MM.1S (cell line): Measurements from ENCODE around the gene FAM228B.

Source experiments
- DNase-seq: peaks from one replicate; pipeline ENCODE4 v3.0.0-alpha.2; 2015
- H2AFZ ChIP-seq: fragments of 300-600 bp; sonication (generic); 2 replicates; pipeline ENCODE4 v1.6.0; 2016; ENCODE audit warnings: antibody characterized with exemption, low read length
- H3F3A ChIP-seq: fragments of 300-600 bp; sonication (generic); 2 replicates; pipeline ENCODE4 v1.6.1; 2016; ENCODE audit warnings: mild to moderate bottlenecking, antibody characterized with exemption, low read length, moderate library complexity, mixed read lengths; ENCODE audit not compliant: insufficient read depth
- H3K27ac ChIP-seq: fragments of 300-600 bp; sonication (generic); 2 replicates; pipeline ENCODE4 v1.5.1; 2016; ENCODE audit warnings: mild to moderate bottlenecking, low read length
- H3K27me3 ChIP-seq: fragments of 300-600 bp; sonication (generic); replicated peaks from 2 replicates; pipeline ENCODE4 v1.6.0; 2016; ENCODE audit warnings: low read length; ENCODE audit not compliant: insufficient read depth
- H3K36me3 ChIP-seq: fragments of 300-600 bp; sonication (generic); replicated peaks from 2 replicates; pipeline ENCODE4 v1.6.1; 2016; ENCODE audit warnings: mild to moderate bottlenecking, low read length, mixed read lengths; ENCODE audit not compliant: insufficient read depth
- H3K4me1 ChIP-seq: fragments of 300-600 bp; sonication (generic); 2 replicates; pipeline ENCODE4 v1.6.1; 2016; ENCODE audit warnings: low read length, mixed read lengths
- H3K4me2 ChIP-seq: fragments of 300-600 bp; sonication (generic); 2 replicates; pipeline ENCODE4 v1.6.0; 2016; ENCODE audit warnings: low read depth, low read length
- H3K4me3 ChIP-seq: fragments of 300-600 bp; sonication (generic); 2 replicates; pipeline ENCODE4 v1.5.1; 2016; ENCODE audit warnings: low read length, mixed read lengths
- H3K79me2 ChIP-seq: fragments of 300-600 bp; sonication (generic); 2 replicates; pipeline ENCODE4 v1.6.1; 2016; ENCODE audit warnings: mixed run types, low read length, mixed read lengths
- H3K9ac ChIP-seq: fragments of 300-600 bp; sonication (generic); 2 replicates; pipeline ENCODE4 v1.6.1; 2016; ENCODE audit warnings: low read length, mixed read lengths
- H3K9me2 ChIP-seq: fragments of 300-600 bp; sonication (generic); replicated peaks from 2 replicates; pipeline ENCODE4 v1.6.1; 2016; ENCODE audit warnings: mild to moderate bottlenecking, low read length, mixed read lengths; ENCODE audit not compliant: insufficient read depth
- H3K9me3 ChIP-seq: fragments of 300-600 bp; sonication (generic); replicated peaks from 2 replicates; pipeline ENCODE4 v1.6.1; 2016; ENCODE audit warnings: mild to moderate bottlenecking, low read length, mixed read lengths; ENCODE audit not compliant: insufficient read depth
- H4K20me1 ChIP-seq: fragments of 300-600 bp; sonication (generic); 2 replicates; pipeline ENCODE4 v1.6.1; 2016; ENCODE audit warnings: mild to moderate bottlenecking, low read length, moderate library complexity, mixed read lengths; ENCODE audit not compliant: insufficient read depth
- EZH2 ChIP-seq: fragments of 300-600 bp; sonication (generic); optimal IDR thresholded peaks from 2 replicates; pipeline ENCODE3; 2017; ENCODE audit warnings: low read depth, mild to moderate bottlenecking, antibody characterized with exemption, low read length, mixed read lengths
- EZH2phosphoT487 ChIP-seq: fragments of 300-600 bp; sonication (generic); IDR thresholded peaks from 2 replicates; pipeline ENCODE4 v1.6.1; 2018; ENCODE audit warnings: antibody characterized with exemption, low read length
- TF ChIP-seq, protein P1 (sequence below): fragments of 300-600 bp; sonication (generic); IDR thresholded peaks from 2 replicates; pipeline ENCODE4 v1.5.1; 2016; ENCODE audit warnings: antibody characterized with exemption, low read length, mixed read lengths

FAM228B gene

DNA sequence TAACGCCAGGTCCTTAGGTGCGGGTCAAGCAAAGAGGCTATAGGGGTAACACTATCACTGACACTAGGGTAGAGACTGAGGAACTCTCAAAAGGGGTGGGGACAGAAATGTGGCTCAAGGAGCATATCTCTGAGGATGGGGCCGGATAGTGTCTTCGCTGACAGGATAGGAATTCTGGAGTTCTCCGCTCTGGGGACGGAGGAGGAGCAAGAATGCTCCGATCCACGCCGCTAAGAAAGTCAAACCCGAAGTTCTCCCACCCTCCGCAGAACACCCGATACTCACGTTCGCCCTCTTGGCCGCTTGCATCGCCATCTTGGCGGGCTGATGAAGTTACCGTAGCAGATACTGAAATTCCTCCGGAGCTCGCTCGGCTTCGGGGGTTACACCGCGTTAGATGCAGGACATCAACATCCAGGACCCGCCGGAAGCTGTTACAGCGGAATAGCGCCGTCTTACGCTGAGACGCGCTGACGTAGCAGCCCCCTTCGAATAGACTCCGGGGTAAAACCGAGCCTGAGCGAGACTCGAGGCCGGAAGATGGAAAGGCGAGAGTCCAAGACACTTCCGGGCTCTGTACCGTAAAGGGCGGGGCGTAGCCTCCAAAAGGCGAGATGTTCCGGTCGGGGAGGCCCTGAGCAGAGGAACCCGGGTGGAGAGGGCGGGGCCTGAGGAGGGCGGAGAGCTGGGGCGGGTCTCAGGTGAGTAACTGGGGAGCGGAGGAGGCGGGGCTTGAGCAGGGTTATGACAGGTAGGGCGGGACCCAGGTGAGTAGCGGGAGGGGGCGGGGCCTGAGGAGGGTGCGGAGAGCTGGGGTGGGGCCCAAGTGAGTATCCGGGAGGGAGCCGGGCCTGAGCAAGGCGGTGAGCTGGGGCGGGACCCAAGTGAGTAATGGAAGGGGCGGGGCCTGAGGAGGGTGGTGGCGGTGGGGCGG, 47.1 kb upstream of the FAM228B start, which contains the start of gene SF3B6:
Gene SF3B6 (minus strand): TSS at position 412 of the 934 bp plus-strand sequence. CDS start 97 bp downstream, at position 315.
- peaks cover 13% of the 10 kb centered on the region for H3K4me1 ChIP-seq
- no peaks in the 10 kb centered on the region for H3K36me3 ChIP-seq
- H3K9me2 ChIP-seq: no peaks in the 10 kb centered on the region
- peak within 1 kb of the TSS; percentile 78 for H3K9ac ChIP-seq
- no peaks in the 10 kb centered on the region for H3K9me3 ChIP-seq
- H3K27me3 ChIP-seq: no peaks in the 10 kb centered on the region
- H3K4me3 ChIP-seq: peak within 1 kb of the TSS; percentile 86
- H3K4me2 ChIP-seq: peak within 1 kb of the TSS; percentile 85
- DNase-seq: peak; percentile 100
- peaks cover 14% of the 10 kb centered on the region for H3F3A ChIP-seq
- H2AFZ ChIP-seq: peak within 1 kb of the TSS; percentile 85
- H4K20me1 ChIP-seq: no peaks in the 10 kb centered on the region
- TF ChIP-seq EZH2phosphoT487 (no peak), EZH2 (no peak)
- TF ChIP-seq, protein P1, sequence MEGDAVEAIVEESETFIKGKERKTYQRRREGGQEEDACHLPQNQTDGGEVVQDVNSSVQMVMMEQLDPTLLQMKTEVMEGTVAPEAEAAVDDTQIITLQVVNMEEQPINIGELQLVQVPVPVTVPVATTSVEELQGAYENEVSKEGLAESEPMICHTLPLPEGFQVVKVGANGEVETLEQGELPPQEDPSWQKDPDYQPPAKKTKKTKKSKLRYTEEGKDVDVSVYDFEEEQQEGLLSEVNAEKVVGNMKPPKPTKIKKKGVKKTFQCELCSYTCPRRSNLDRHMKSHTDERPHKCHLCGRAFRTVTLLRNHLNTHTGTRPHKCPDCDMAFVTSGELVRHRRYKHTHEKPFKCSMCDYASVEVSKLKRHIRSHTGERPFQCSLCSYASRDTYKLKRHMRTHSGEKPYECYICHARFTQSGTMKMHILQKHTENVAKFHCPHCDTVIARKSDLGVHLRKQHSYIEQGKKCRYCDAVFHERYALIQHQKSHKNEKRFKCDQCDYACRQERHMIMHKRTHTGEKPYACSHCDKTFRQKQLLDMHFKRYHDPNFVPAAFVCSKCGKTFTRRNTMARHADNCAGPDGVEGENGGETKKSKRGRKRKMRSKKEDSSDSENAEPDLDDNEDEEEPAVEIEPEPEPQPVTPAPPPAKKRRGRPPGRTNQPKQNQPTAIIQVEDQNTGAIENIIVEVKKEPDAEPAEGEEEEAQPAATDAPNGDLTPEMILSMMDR: no peak
- peaks cover 45% of the 10 kb centered on the region for H3K79me2 ChIP-seq
- peak within 1 kb of the TSS; percentile 71; the same call in 1 of the 2 replicates for H3K27ac ChIP-seq

DNA sequence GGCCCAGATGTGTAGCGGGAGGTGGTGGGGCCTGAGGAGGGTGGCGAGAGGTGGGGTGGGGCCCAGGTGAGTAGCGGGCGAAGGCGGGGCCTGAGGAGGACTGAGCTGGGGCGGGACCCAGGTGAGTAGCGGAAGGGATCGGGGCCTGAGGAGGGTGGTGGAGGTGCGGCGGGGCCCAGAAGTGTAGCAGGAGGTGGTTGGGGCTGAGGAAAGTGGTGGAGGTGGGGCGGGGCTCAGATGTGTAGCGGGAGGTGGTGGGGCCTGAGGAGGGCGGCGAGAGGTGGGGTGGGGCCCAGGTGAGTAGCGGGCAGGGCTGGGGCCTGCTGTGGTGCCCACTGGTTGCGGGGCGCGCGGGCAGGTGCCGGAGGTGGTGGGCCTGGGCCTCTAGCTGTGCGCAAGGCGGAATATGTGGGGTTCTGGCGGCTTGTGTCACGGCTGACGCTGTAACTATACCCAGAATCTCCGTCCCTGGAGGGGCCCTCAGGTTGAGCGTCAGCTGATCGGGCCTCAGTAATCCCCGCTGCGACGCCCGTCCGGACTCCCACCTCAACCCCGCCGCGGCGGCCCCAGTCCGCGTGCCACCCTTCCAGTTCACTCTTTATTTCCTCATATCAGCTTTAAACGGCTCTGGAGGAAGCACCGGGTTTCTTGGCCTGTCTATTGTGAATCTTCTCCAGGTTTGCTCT, 46.3 kb upstream of the FAM228B start:
- H2AFZ ChIP-seq: peak overlapping the region; percentile 74
- peak overlapping the region; percentile 86 for H3K4me3 ChIP-seq
- H4K20me1 ChIP-seq: no peaks in the 10 kb centered on the region
- H3K79me2 ChIP-seq: peaks cover 39% of the 10 kb centered on the region
- peak; percentile 21 for DNase-seq
- no peaks in the 10 kb centered on the region for H3K36me3 ChIP-seq
- H3K9me2 ChIP-seq: no peaks in the 10 kb centered on the region
- peak overlapping the region; percentile 35; the same call in 1 of the 2 replicates for H3K27ac ChIP-seq
- no peaks in the 10 kb centered on the region for H3K27me3 ChIP-seq
- peak overlapping the region; percentile 63 for H3K9ac ChIP-seq
- H3K4me1 ChIP-seq: peaks cover 13% of the 10 kb centered on the region
- TF ChIP-seq EZH2phosphoT487 (no peak), EZH2 (no peak)
- TF ChIP-seq, protein P1: no peak
- H3K4me2 ChIP-seq: peak overlapping the region; percentile 85
- no peaks in the 10 kb centered on the region for H3K9me3 ChIP-seq
- peaks cover 14% of the 10 kb centered on the region for H3F3A ChIP-seq

DNA sequence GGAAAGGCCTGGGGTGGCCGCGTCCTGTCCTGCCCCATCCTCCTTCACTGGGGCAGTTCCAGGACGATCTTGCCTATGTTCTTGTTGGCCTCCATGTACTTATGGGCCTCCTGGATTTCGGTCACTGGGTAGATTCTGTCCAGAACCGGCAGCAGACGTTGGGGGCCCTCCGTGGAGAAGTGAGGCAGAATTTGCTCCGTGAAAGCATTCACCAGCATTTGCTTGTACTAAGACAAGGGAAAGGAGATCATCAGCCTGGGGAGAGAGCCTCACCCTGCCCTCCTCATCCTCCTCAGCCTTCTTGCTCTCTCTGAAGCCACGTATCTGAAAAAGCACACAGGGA, 45.8 kb upstream of the FAM228B start:
- TF ChIP-seq, protein P1: no peak
- no peak for TF ChIP-seq EZH2phosphoT487
- TF ChIP-seq EZH2: no peak
- Histone ChIP-seq H3K9me2 (no peaks in the 10 kb centered on the region), H4K20me1 (no peaks in the 10 kb centered on the region), H3K9me3 (no peaks in the 10 kb centered on the region), H3K36me3 (no peaks in the 10 kb centered on the region), H3K4me3 (peak overlapping the region; percentile 86), H3F3A (peaks cover 14% of the 10 kb centered on the region), H3K27me3 (no peaks in the 10 kb centered on the region), H3K9ac (peak overlapping the region; percentile 63), H3K27ac (peak overlapping the region; percentile 35; the same call in 1 of the 2 replicates), H3K79me2 (peaks cover 34% of the 10 kb centered on the region), H2AFZ (peak overlapping the region; percentile 74), H3K4me1 (peaks cover 13% of the 10 kb centered on the region), H3K4me2 (peak overlapping the region; percentile 85)
- no peak for DNase-seq
